K562 (cell line): ENCODE data around the gene KCNC3. TPM values are rescaled to one million over a fixed set of nuclear protein-coding genes. Genes with fewer than 3 reads are reported as not detected.
A peak's percentile ranks its signal among the peaks of the same experiment; 100 is the strongest.

Experiments used
- ATF1 ChIP-seq, 2 experiments: fragments of 450-650 bp in 1 of 2; IDR thresholded peaks; 2 replicates each; pipeline ENCODE4 v1.6.1; 2016; ENCODE audit warnings: missing compliant biosample characterization in 1 of 2, missing genetic modification characterization in 1 of 2
- CTCFL ChIP-seq: IDR thresholded peaks from 2 replicates; pipeline ENCODE4 v1.6.1; 2011; ENCODE audit warnings: borderline replicate concordance, low read depth, mild to moderate bottlenecking, moderate library complexity, low read length; ENCODE audit not compliant: insufficient read depth, poor library complexity, severe bottlenecking
- EHMT2 ChIP-seq: fragments of 450-650 bp; IDR thresholded peaks from 2 replicates; pipeline ENCODE4 v1.6.1; 2018; ENCODE audit warnings: antibody characterized with exemption
- FOXO4 ChIP-seq: fragments of 450-650 bp; formaldehyde crosslinking; IDR thresholded peaks from 2 replicates; pipeline ENCODE4 v1.4.0; 2020; ENCODE audit warnings: mild to moderate bottlenecking, moderate library complexity
- L3MBTL2 ChIP-seq: fragments of 450-650 bp; IDR thresholded peaks from 2 replicates; pipeline ENCODE4 v1.6.1; 2016; ENCODE audit warnings: mild to moderate bottlenecking, moderate library complexity
- RB1 ChIP-seq: fragments of 450-650 bp; IDR thresholded peaks from 2 replicates; pipeline ENCODE4 v1.6.1; 2017; ENCODE audit warnings: low read depth, mild to moderate bottlenecking
- TAF7 ChIP-seq: fragments of 450-650 bp; IDR thresholded peaks from 2 replicates; pipeline ENCODE4 v1.6.1; 2016; ENCODE audit warnings: missing genetic modification characterization, missing compliant biosample characterization
- ZNF24 ChIP-seq: fragments of 450-650 bp; IDR thresholded peaks from 2 replicates; pipeline ENCODE4 v1.6.1; 2016
- ZNF280A ChIP-seq: fragments of 450-650 bp; IDR thresholded peaks from 2 replicates; pipeline ENCODE4 v1.6.1; 2018; ENCODE audit warnings: mild to moderate bottlenecking, low read depth; ENCODE audit not compliant: partially characterized antibody
- polyA plus RNA-seq, 8 experiments: library from polyadenylated mRNA; depleted of rRNA in 4 of 8; stranded (reverse) in 5 of 8; unstranded in 3 of 8; fragments of >200 nt; fragmentation: Nextera tagmentation in 2 of 8; fragmentation: Illumina TruSeq in 1 of 8; extraction: Ambion mirVana in 2 of 8; extraction: Trizol in 1 of 8; gene quantifications; 2 replicates each; pipeline versions ENCODE4 v1.2.1 to v1.2.3, GENCODE V29; 2011 to 2014; ENCODE audit warnings: inconsistent platforms in 1 of 8, missing spikeins in 1 of 8
- total RNA-seq, 7 experiments: library from RNA; depleted of rRNA in 6 of 7; stranded (reverse); fragments of >200 nt in 6 of 7; fragmentation: Illumina TruSeq in 2 of 7; extraction: Trizol in 2 of 7; gene quantifications; 2 replicates each; pipeline versions ENCODE4 v1.2.1 to v1.2.3, GENCODE V29; 2011 to 2021; ENCODE audit warnings: low replicate concordance in 1 of 7
- TF ChIP-seq, protein P1 (sequence below), 2 experiments: fragments of 450-650 bp; formaldehyde crosslinking in 1 of 2; IDR thresholded peaks; 2 replicates each; pipeline versions ENCODE4 v1.4.0 to v1.6.1; 2014 to 2020; ENCODE audit warnings: mild to moderate bottlenecking in 2 of 2, borderline replicate concordance in 1 of 2, low read depth in 1 of 2
- TF ChIP-seq, protein P2 (sequence below): fragments of 250-450 bp; sonication (Bioruptor Pico); IDR thresholded peaks from 2 replicates; pipeline ENCODE4 v1.8.0; 2021; ENCODE audit warnings: moderate library complexity, mild to moderate bottlenecking, inconsistent platforms

The KCNC3 gene
- total and polyA plus RNA-seq, 9 of the 15 experiments (the other 6 are each of a cell fraction or from before 2014, with no cell fraction given), result 0.03 to 26.2 (median 2.0) TPM

- TF ChIP-seq, protein P1, sequence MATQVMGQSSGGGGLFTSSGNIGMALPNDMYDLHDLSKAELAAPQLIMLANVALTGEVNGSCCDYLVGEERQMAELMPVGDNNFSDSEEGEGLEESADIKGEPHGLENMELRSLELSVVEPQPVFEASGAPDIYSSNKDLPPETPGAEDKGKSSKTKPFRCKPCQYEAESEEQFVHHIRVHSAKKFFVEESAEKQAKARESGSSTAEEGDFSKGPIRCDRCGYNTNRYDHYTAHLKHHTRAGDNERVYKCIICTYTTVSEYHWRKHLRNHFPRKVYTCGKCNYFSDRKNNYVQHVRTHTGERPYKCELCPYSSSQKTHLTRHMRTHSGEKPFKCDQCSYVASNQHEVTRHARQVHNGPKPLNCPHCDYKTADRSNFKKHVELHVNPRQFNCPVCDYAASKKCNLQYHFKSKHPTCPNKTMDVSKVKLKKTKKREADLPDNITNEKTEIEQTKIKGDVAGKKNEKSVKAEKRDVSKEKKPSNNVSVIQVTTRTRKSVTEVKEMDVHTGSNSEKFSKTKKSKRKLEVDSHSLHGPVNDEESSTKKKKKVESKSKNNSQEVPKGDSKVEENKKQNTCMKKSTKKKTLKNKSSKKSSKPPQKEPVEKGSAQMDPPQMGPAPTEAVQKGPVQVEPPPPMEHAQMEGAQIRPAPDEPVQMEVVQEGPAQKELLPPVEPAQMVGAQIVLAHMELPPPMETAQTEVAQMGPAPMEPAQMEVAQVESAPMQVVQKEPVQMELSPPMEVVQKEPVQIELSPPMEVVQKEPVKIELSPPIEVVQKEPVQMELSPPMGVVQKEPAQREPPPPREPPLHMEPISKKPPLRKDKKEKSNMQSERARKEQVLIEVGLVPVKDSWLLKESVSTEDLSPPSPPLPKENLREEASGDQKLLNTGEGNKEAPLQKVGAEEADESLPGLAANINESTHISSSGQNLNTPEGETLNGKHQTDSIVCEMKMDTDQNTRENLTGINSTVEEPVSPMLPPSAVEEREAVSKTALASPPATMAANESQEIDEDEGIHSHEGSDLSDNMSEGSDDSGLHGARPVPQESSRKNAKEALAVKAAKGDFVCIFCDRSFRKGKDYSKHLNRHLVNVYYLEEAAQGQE (IDR thresholded peaks at IDR 0.05; ENCODE audit: borderline replicate concordance), result peak; percentile 57
- TF ChIP-seq, protein P1 (CRISPR knock-in tag; IDR thresholded peaks at IDR 0.05; ENCODE audit: low read depth), result no peak
- TF ChIP-seq EHMT2 (no peak), ATF1 (CRISPR knock-in tag; IDR thresholded peaks at IDR 0.05) (peak; percentile 69; the same call in 1 of the 2 replicates), ATF1 (tag; IDR thresholded peaks at IDR 0.05) (peak; percentile 99), FOXO4 (CRISPR knock-in tag) (no peak), ZNF280A (no peak), TAF7 (peak; percentile 72; the same call in 1 of the 2 replicates), ZNF24 (peak; percentile 47; the same call in 1 of the 2 replicates), RB1 (peak; percentile 92), L3MBTL2 (peak; percentile 100), CTCFL (no peak)
- TF ChIP-seq, protein P2, sequence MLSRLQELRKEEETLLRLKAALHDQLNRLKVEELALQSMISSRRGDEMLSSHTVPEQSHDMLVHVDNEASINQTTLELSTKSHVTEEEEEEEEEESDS, result no peak
These were observed 4.8 kb upstream of the KCNC3 start (continued) for GRCh38 chr19:50333737-50334617.
